IMR-90 (cell line): ENCODE measurements around the gene SSR1. TPM values are rescaled to one million over a fixed set of nuclear protein-coding genes. Genes with fewer than 3 reads are reported as not detected.

Experiments used
- ATAC-seq: fragments of 200-7000 bp; cut with Tn5 transposase; 2 replicates; pipeline ENCODE4 v1.9.1; 2020; ENCODE audit warnings: low read depth, mild to moderate bottlenecking, moderate library complexity
- BruUV-seq: library from RNA; stranded (reverse); fragments of 400-500 nt; replicated peaks from 2 replicates; lab custom pipeline; 2021; lab: Mats Ljungman, UMichigan
- CTCF ChIA-PET: fragments of 300-600 bp; formaldehyde crosslinking; extraction: SDS; loops from one replicate; lab custom pipeline; 2021; ENCODE audit warnings: antibody characterized with exemption; lab: Yijun Ruan, JAX
- POLR2A ChIA-PET: fragments of 300-600 bp; sonication (Branson Sonifier 250); formaldehyde crosslinking; loops from one replicate; lab custom pipeline; 2022; ENCODE audit warnings: antibody characterized with exemption; ENCODE audit not compliant: unreplicated experiment; lab: Charles Lee
- DNase-seq: peaks from one replicate; pipeline ENCODE4 v3.0.0; 2013
- H2AFZ ChIP-seq: replicated peaks from 2 replicates; pipeline ENCODE3; 2013; ENCODE audit warnings: low read length, mild to moderate bottlenecking; ENCODE audit not compliant: poor library complexity
- H2AK5ac ChIP-seq: 2 replicates; pipeline ENCODE4 v1.6.1; 2013; ENCODE audit warnings: low read depth, low read length, inconsistent platforms
- H2AK9ac ChIP-seq: replicated peaks from 2 replicates; pipeline ENCODE3; 2013; ENCODE audit warnings: mild to moderate bottlenecking, low read depth, low read length, moderate library complexity; ENCODE audit not compliant: poor library complexity
- H2BK120ac ChIP-seq: 2 replicates; pipeline ENCODE4 v1.6.1; 2013; ENCODE audit warnings: low read depth, low read length, inconsistent platforms
- H2BK15ac ChIP-seq: 3 replicates; pipeline ENCODE4 v1.6.1; 2013; ENCODE audit warnings: low read depth, low read length, inconsistent platforms
- H2BK20ac ChIP-seq: 2 replicates; pipeline ENCODE4 v1.6.1; 2013; ENCODE audit warnings: low read depth, mild to moderate bottlenecking, inconsistent platforms, low read length, moderate library complexity
- H2BK5ac ChIP-seq: 2 replicates; pipeline ENCODE4 v1.6.1; 2013; ENCODE audit warnings: mild to moderate bottlenecking, low read depth, low read length, inconsistent platforms; ENCODE audit not compliant: poor library complexity, severe bottlenecking
- H3K14ac ChIP-seq: replicated peaks from 2 replicates; pipeline ENCODE4 v1.6.1; 2013; ENCODE audit warnings: low read depth, low read length, inconsistent platforms
- H3K18ac ChIP-seq: 2 replicates; pipeline ENCODE4 v1.6.1; 2013; ENCODE audit warnings: low read depth, low read length, control low read depth
- H3K23ac ChIP-seq: 2 replicates; pipeline ENCODE4 v1.6.1; 2013; ENCODE audit warnings: low read depth, low read length, inconsistent platforms
- H3K27ac ChIP-seq: 2 replicates; pipeline ENCODE4 v1.5.1; 2013; ENCODE audit warnings: mild to moderate bottlenecking, control low read depth, low read length; ENCODE audit not compliant: insufficient read depth
- H3K27me3 ChIP-seq: 2 replicates; pipeline ENCODE4 v1.6.1; 2013; ENCODE audit warnings: low read length; ENCODE audit not compliant: control insufficient read depth, insufficient read depth
- H3K36me3 ChIP-seq: 2 replicates; pipeline ENCODE4 v1.6.1; 2013; ENCODE audit warnings: low read length, mixed read lengths; ENCODE audit not compliant: control insufficient read depth, insufficient read depth
- H3K4ac ChIP-seq: 2 replicates; pipeline ENCODE4 v1.6.1; 2013; ENCODE audit warnings: low read depth, low read length, inconsistent platforms
- H3K4me1 ChIP-seq: 2 replicates; pipeline ENCODE4 v1.6.1; 2013; ENCODE audit warnings: low read length, mixed read lengths; ENCODE audit not compliant: control insufficient read depth, insufficient read depth
- H3K4me2 ChIP-seq: 2 replicates; pipeline ENCODE4 v1.6.1; 2013; ENCODE audit warnings: low read depth, mild to moderate bottlenecking, control low read depth, low read length, moderate library complexity
- H3K4me3 ChIP-seq: 2 replicates; pipeline ENCODE4 v1.5.1; 2013; ENCODE audit warnings: low read depth, mild to moderate bottlenecking, control low read depth, low read length, moderate library complexity; ENCODE audit not compliant: insufficient read depth
- H3K56ac ChIP-seq: 2 replicates; pipeline ENCODE4 v1.6.1; 2013; ENCODE audit warnings: low read length, inconsistent platforms; ENCODE audit not compliant: insufficient read depth; ENCODE audit errors: extremely low read depth
- H3K79me1 ChIP-seq, 2 experiments: 2 replicates each; pipeline ENCODE4 v1.6.1; 2013; ENCODE audit warnings: low read length in 2 of 2, inconsistent platforms in 1 of 2, low read depth in 1 of 2
- H3K9ac ChIP-seq: 2 replicates; pipeline ENCODE4 v1.6.1; 2013; ENCODE audit warnings: low read depth, low read length, control low read depth
- H3K9me1 ChIP-seq: 2 replicates; pipeline ENCODE4 v1.6.1; 2013; ENCODE audit warnings: low read length, inconsistent platforms; ENCODE audit not compliant: insufficient read depth
- H3K9me3 ChIP-seq: 2 replicates; pipeline ENCODE4 v1.6.1; 2013; ENCODE audit warnings: low read length; ENCODE audit not compliant: control insufficient read depth, insufficient read depth
- H4K20me1 ChIP-seq: 2 replicates; pipeline ENCODE4 v1.6.1; 2013; ENCODE audit warnings: low read length, inconsistent platforms; ENCODE audit not compliant: insufficient read depth
- H4K5ac ChIP-seq: 2 replicates; pipeline ENCODE4 v1.6.1; 2013; ENCODE audit warnings: mild to moderate bottlenecking, low read depth, low read length, control low read depth
- H4K8ac ChIP-seq, 2 experiments: 2 replicates each; pipeline ENCODE4 v1.6.1; 2013; ENCODE audit warnings: low read depth in 2 of 2, low read length in 2 of 2, control low read depth in 1 of 2, inconsistent platforms in 1 of 2
- H4K91ac ChIP-seq: 2 replicates; pipeline ENCODE4 v1.6.1; 2013; ENCODE audit warnings: low read depth, low read length, inconsistent platforms; ENCODE audit not compliant: insufficient read depth
- FOS ChIP-seq: fragments of 150-350 bp; IDR thresholded peaks from 2 replicates; pipeline ENCODE4 v1.6.1; 2016; ENCODE audit warnings: low read depth, low read length
- MAFK ChIP-seq: IDR thresholded peaks from 2 replicates; pipeline ENCODE4 v1.6.1; 2012; ENCODE audit warnings: low read depth, low read length, improper control_type of control experiment
- MAZ ChIP-seq: IDR thresholded peaks from 2 replicates; pipeline ENCODE4 v1.6.1; 2012; ENCODE audit warnings: low read depth, mild to moderate bottlenecking, low read length, improper control_type of control experiment, moderate library complexity, borderline replicate concordance
- NFE2L2 ChIP-seq: fragments of 150-350 bp; IDR thresholded peaks from 2 replicates; pipeline ENCODE4 v1.6.1; 2016; ENCODE audit warnings: low read depth, mild to moderate bottlenecking, low read length
- POLR2A ChIP-seq: IDR thresholded peaks from 2 replicates; pipeline ENCODE4 v1.6.1; 2012; ENCODE audit warnings: mild to moderate bottlenecking, low read depth, low read length
- RCOR1 ChIP-seq: IDR thresholded peaks from 2 replicates; pipeline ENCODE4 v1.6.1; 2012; ENCODE audit warnings: mild to moderate bottlenecking, low read length, improper control_type of control experiment; ENCODE audit not compliant: insufficient replicate concordance
- WGBS, 2 experiments: methylation state at CpG; one replicate each; pipeline versions ENCODE4 v1.1.5 to v1.1.7; 2013; ENCODE audit warnings: missing lambda C conversion rate in 2 of 2; ENCODE audit not compliant: insufficient read length in 1 of 2; ENCODE audit errors: extremely low coverage in 2 of 2; 5-methylcytosine and 5-hydroxymethylcytosine counted together
- dilution Hi-C: fragments of 300-500 bp; cut with HindIII; formaldehyde crosslinking; loops from one replicate; pipeline ENCODE4 v1.14.3; 2018; ENCODE audit warnings: low sequenced_read_pairs; ENCODE audit not compliant: unreplicated experiment
- in situ Hi-C: fragments of 300-500 bp; cut with MboI; formaldehyde crosslinking; loops from 3 replicates; pipeline ENCODE4 v1.14.3; 2019; ENCODE audit warnings: low sequenced_read_pairs, inconsistent platforms, mixed read lengths
- intact Hi-C: fragments of 100-400 bp; cut with micrococcal nuclease; formaldehyde crosslinking; loops from 2 replicates; pipeline ENCODE4 v1.10.0; 2022
- polyA plus RNA-seq, 3 experiments: library from polyadenylated mRNA; depleted of rRNA; stranded (reverse); fragments of >200 nt; gene quantifications; 2 replicates each; pipeline ENCODE4 v1.2.3, GENCODE V29; 2012; ENCODE audit warnings: low replicate concordance in 1 of 3
- total RNA-seq: library from RNA; depleted of rRNA; stranded (reverse); fragments of >200 nt; gene quantifications from 2 replicates; pipeline ENCODE4 v1.2.3, GENCODE V29; 2012

SSR1 gene
- total and polyA plus RNA-seq, 2 of the 4 experiments (the other 2 are of a cell fraction), result 110 to 120 TPM

GRCh38 chr6:7240351-7240750, 72.6 kb downstream of the SSR1 start:
- H3K14ac ChIP-seq, result no peak overlapping the region
- no peak overlapping the region for H3K4me3 ChIP-seq
- H3K9me3 ChIP-seq, result no peaks in the 10 kb centered on the region
- H2BK20ac ChIP-seq, result no peak overlapping the region
- no peak overlapping the region for H4K8ac ChIP-seq
- intact Hi-C loops, result loop anchor here (10.0 kb wide), 1 partner anchor 326 kb away; no protein-coding TSS in a partner anchor
- no peak for DNase-seq
- H3K79me1 ChIP-seq, result peaks cover 19 to 75% of the 10 kb centered on the region in 2 experiments
- H3K27me3 ChIP-seq, result no peaks in the 10 kb centered on the region
- H3K23ac ChIP-seq, result no peak overlapping the region
- H2AK5ac ChIP-seq, result no peak overlapping the region
- H2BK15ac ChIP-seq, result no peak overlapping the region
- CTCF ChIA-PET, result interaction anchor here (0.6 kb wide), 1 partner anchor 162 kb away, joined by 3 read pairs; no protein-coding TSS in a partner anchor
- no peak for ATAC-seq
- H3K27ac ChIP-seq, result no peak overlapping the region
- in situ Hi-C loops, result loop anchor here (10.0 kb wide), 1 partner anchor 566 kb away; no protein-coding TSS in a partner anchor
- no peak for TF ChIP-seq MAFK
- TF ChIP-seq MAZ, result no peak
- TF ChIP-seq NFE2L2, result no peak
- TF ChIP-seq FOS, result no peak
- TF ChIP-seq RCOR1, result no peak
- TF ChIP-seq POLR2A, result no peak
- BruUV-seq, result no TSS peak
- H3K9me1 ChIP-seq, result peaks cover 11% of the 10 kb centered on the region; the same call in 1 of the 2 replicates
- no peak overlapping the region for H2BK120ac ChIP-seq
- H2AK9ac ChIP-seq, result no peak overlapping the region
- H3K4me2 ChIP-seq, result no peak overlapping the region
- no peak overlapping the region for H3K56ac ChIP-seq
- H4K20me1 ChIP-seq, result peaks cover 35% of the 10 kb centered on the region
- no peak overlapping the region for H4K91ac ChIP-seq
- H4K5ac ChIP-seq, result no peak overlapping the region
- POLR2A ChIA-PET, result no interaction called here
- H2AFZ ChIP-seq, result no peak overlapping the region
- H2BK5ac ChIP-seq, result no peak overlapping the region
- 100% methylated on average over 1 of the region's 9 CpGs; no CpG with 5 or more reads in 1 of the 2 experiments for WGBS, 2 experiments
- no peak overlapping the region for H3K18ac ChIP-seq
- no peak overlapping the region for H3K4ac ChIP-seq
- peaks cover 11% of the 10 kb centered on the region for H3K4me1 ChIP-seq
- no peak overlapping the region for H3K9ac ChIP-seq
- peaks cover 15% of the 10 kb centered on the region for H3K36me3 ChIP-seq
- dilution Hi-C loops, result no loop called here
